ENCODE results near the gene SCAANT1. TPM values are rescaled to one million over a fixed set of nuclear protein-coding genes. Genes with fewer than 3 reads are reported as not detected.

Gene SCAANT1
- total and polyA plus RNA-seq, 2 donors (not counting 1 experiment from before 2014, with no cell fraction given), result 1.7 TPM; not detected in 1

GRCh38 chr3:63891518-63891917 lies 20.7 kb downstream of the SCAANT1 start:
- Mint-ChIP-seq H3K27ac (no peak overlapping the region), H3K4me1 (peaks cover 55% of the 10 kb centered on the region), H3K4me3 (no peak overlapping the region), H3K9me3 (ENCODE audit: insufficient read depth) (no peaks in the 10 kb centered on the region), H3K27me3 (no peaks in the 10 kb centered on the region)
- WGBS (ENCODE audit: insufficient coverage), result no CpG with 5 or more reads among the region's 5 CpGs
- Histone ChIP-seq H3K4me1 (ENCODE audit: control insufficient read depth in 2 of 2, insufficient read depth in 2 of 2, low read length in 2 of 2) (peaks cover 9% of the 10 kb centered on the region in 2 donors), H3K27me3 (replicated peaks in 1 of 4; ENCODE audit: control extremely low read depth in 1 of 4, control insufficient read depth in 3 of 4, insufficient read depth in 4 of 4, low read length in 3 of 4) (no peaks in the 10 kb centered on the region), H3K9ac (ENCODE audit: low read length) (no peak overlapping the region), H3K4me2 (replicated peaks; ENCODE audit: low read depth, low read length, poor library complexity, severe bottlenecking) (no peak overlapping the region), H3K27ac (ENCODE audit: low read length in 2 of 2) (no peak overlapping the region), H3K36me3 (replicated peaks in 1 of 2; ENCODE audit: control extremely low read depth in 1 of 2, control insufficient read depth in 1 of 2, extremely low read depth in 1 of 2, insufficient read depth in 2 of 2, low read length in 1 of 2) (peaks cover 0 to 9% of the 10 kb centered on the region in 2 experiments), H4K20me1 (ENCODE audit: control insufficient read depth, insufficient read depth, low read length, poor library complexity, severe bottlenecking) (peaks cover 47% of the 10 kb centered on the region), H3K79me2 (ENCODE audit: control insufficient read depth, insufficient read depth, low read length) (peaks cover 70% of the 10 kb centered on the region), H3K4me3 (ENCODE audit: control extremely low read depth in 1 of 5, extremely low read depth in 1 of 5, insufficient read depth in 1 of 5, low read depth in 2 of 5, low read length in 4 of 5) (no peak overlapping the region), H2AFZ (ENCODE audit: insufficient read depth, low read depth, low read length, poor library complexity, severe bottlenecking) (no peak overlapping the region), H3K9me3 (ENCODE audit: control extremely low read depth in 1 of 3, control insufficient read depth in 2 of 3, insufficient read depth in 1 of 3, low read length in 2 of 3) (no peaks in the 10 kb centered on the region)
- ChIA-PET CTCF (no interaction called here), POLR2A (no interaction called here)
- no peak for TF ChIP-seq CTCF (IDR thresholded peaks at IDR 0.05)
- TF ChIP-seq EZH2 (IDR thresholded peaks at IDR 0.05; ENCODE audit: borderline replicate concordance, insufficient read depth, low read depth, low read length, poor library complexity, severe bottlenecking), result no peak
- intact Hi-C loops (cut with micrococcal nuclease), result no loop called here
- DNase-seq, result no peak
- no peak for ATAC-seq (ENCODE audit: low read depth)

- peaks cover 50% of the 10 kb centered on the region for H4K20me1 ChIP-seq (ENCODE audit: control insufficient read depth, insufficient read depth, low read length, poor library complexity, severe bottlenecking)
- POLR2A ChIA-PET, result no interaction called here
- no peak overlapping the region for H3K27ac ChIP-seq (ENCODE audit: low read length in 2 of 2)
- no peaks in the 10 kb centered on the region for H3K27me3 ChIP-seq (replicated peaks in 1 of 4; ENCODE audit: control extremely low read depth in 1 of 4, control insufficient read depth in 3 of 4, insufficient read depth in 4 of 4, low read length in 3 of 4)
- CTCF ChIA-PET, result no interaction called here
- H3K4me3 ChIP-seq (ENCODE audit: control extremely low read depth in 1 of 5, extremely low read depth in 1 of 5, insufficient read depth in 1 of 5, low read depth in 2 of 5, low read length in 4 of 5), result no peak overlapping the region
- H3K4me2 ChIP-seq (replicated peaks; ENCODE audit: low read depth, low read length, poor library complexity, severe bottlenecking), result no peak overlapping the region
- H3K4me1 ChIP-seq (ENCODE audit: control insufficient read depth in 2 of 2, insufficient read depth in 2 of 2, low read length in 2 of 2), result no peaks in the 10 kb centered on the region
- Mint-ChIP-seq H3K27ac (no peak overlapping the region), H3K27me3 (no peaks in the 10 kb centered on the region), H3K4me3 (no peak overlapping the region), H3K9me3 (ENCODE audit: insufficient read depth) (no peaks in the 10 kb centered on the region), H3K4me1 (peaks cover 32% of the 10 kb centered on the region)
- H3K36me3 ChIP-seq (replicated peaks in 1 of 2; ENCODE audit: control extremely low read depth in 1 of 2, control insufficient read depth in 1 of 2, extremely low read depth in 1 of 2, insufficient read depth in 2 of 2, low read length in 1 of 2), result peaks cover 0 to 5% of the 10 kb centered on the region in 2 experiments
- no peak overlapping the region for H2AFZ ChIP-seq (ENCODE audit: insufficient read depth, low read depth, low read length, poor library complexity, severe bottlenecking)
- no peak for TF ChIP-seq EZH2 (IDR thresholded peaks at IDR 0.05; ENCODE audit: borderline replicate concordance, insufficient read depth, low read depth, low read length, poor library complexity, severe bottlenecking)
- no peak for TF ChIP-seq CTCF (IDR thresholded peaks at IDR 0.05)
- H3K79me2 ChIP-seq (ENCODE audit: control insufficient read depth, insufficient read depth, low read length), result peaks cover 69% of the 10 kb centered on the region
- intact Hi-C loops (cut with micrococcal nuclease), result loop anchor here (2.0 kb wide), 1 partner anchor 16 kb away; no protein-coding TSS in a partner anchor
- 100% methylated on average over 2 of the region's 3 CpGs for WGBS (ENCODE audit: insufficient coverage)
- ATAC-seq (ENCODE audit: low read depth) (no peak), DNase-seq (no peak)
- H3K9ac ChIP-seq (ENCODE audit: low read length), result no peak overlapping the region
- H3K9me3 ChIP-seq (ENCODE audit: control extremely low read depth in 1 of 3, control insufficient read depth in 2 of 3, insufficient read depth in 1 of 3, low read length in 2 of 3), result no peaks in the 10 kb centered on the region
These were observed 25.3 kb downstream of the SCAANT1 start for GRCh38 chr3:63886858-63887257.
